ENCODE data around the gene KCNN2.

Gene KCNN2

GRCh38 chr5:114467171-114467570 is 105.3 kb downstream of the KCNN2 start:
- no peak overlapping the region for H3K27ac Mint-ChIP-seq
- H3K4me1 Mint-ChIP-seq = peaks cover 7% of the 10 kb centered on the region
- H3K36me3 Mint-ChIP-seq (ENCODE audit: low read depth) = no peaks in the 10 kb centered on the region
- no peaks in the 10 kb centered on the region for H3K9me3 Mint-ChIP-seq
- TF ChIP-seq CTCF (IDR thresholded peaks at IDR 0.05; ENCODE audit: unreplicated experiment in 3 of 3) = no peak
- H3K4me3 Mint-ChIP-seq = no peak overlapping the region
- no peaks in the 10 kb centered on the region for H3K27me3 Mint-ChIP-seq (ENCODE audit: low read depth)

- TF ChIP-seq CTCF (IDR thresholded peaks at IDR 0.05; ENCODE audit: unreplicated experiment in 3 of 3) = no peak
- Mint-ChIP-seq H3K4me3 (no peak overlapping the region), H3K27me3 (ENCODE audit: low read depth) (no peaks in the 10 kb centered on the region), H3K4me1 (peaks cover 7% of the 10 kb centered on the region), H3K27ac (no peak overlapping the region), H3K36me3 (ENCODE audit: low read depth) (no peaks in the 10 kb centered on the region), H3K9me3 (no peaks in the 10 kb centered on the region)
These were observed 105.9 kb downstream of the KCNN2 start for GRCh38 chr5:114467729-114468128.

- no peak overlapping the region for H3K4me3 Mint-ChIP-seq
- no peaks in the 10 kb centered on the region for H3K9me3 Mint-ChIP-seq
- no peak for TF ChIP-seq CTCF (IDR thresholded peaks at IDR 0.05; ENCODE audit: unreplicated experiment in 3 of 3)
- peaks cover 7% of the 10 kb centered on the region for H3K4me1 Mint-ChIP-seq
- no peaks in the 10 kb centered on the region for H3K36me3 Mint-ChIP-seq (ENCODE audit: low read depth)
- H3K27me3 Mint-ChIP-seq (ENCODE audit: low read depth) = no peaks in the 10 kb centered on the region
- H3K27ac Mint-ChIP-seq = no peak overlapping the region
These were observed 107.5 kb downstream of the KCNN2 start for GRCh38 chr5:114469372-114469771.

- no peak overlapping the region for H3K27ac Mint-ChIP-seq
- H3K4me3 Mint-ChIP-seq = no peak overlapping the region
- TF ChIP-seq CTCF (IDR thresholded peaks at IDR 0.05; ENCODE audit: unreplicated experiment in 3 of 3) = no peak
- H3K36me3 Mint-ChIP-seq (ENCODE audit: low read depth) = no peaks in the 10 kb centered on the region
- H3K27me3 Mint-ChIP-seq (ENCODE audit: low read depth) = no peaks in the 10 kb centered on the region
- H3K9me3 Mint-ChIP-seq = no peaks in the 10 kb centered on the region
- peaks cover 7% of the 10 kb centered on the region for H3K4me1 Mint-ChIP-seq
These were observed 109.7 kb downstream of the KCNN2 start for GRCh38 chr5:114471529-114471928.

GRCh38 chr5:114473541-114473940 is 111.7 kb downstream of the KCNN2 start:
- H3K36me3 Mint-ChIP-seq (ENCODE audit: low read depth) = no peaks in the 10 kb centered on the region
- H3K27me3 Mint-ChIP-seq (ENCODE audit: low read depth) = no peaks in the 10 kb centered on the region
- peaks cover 8% of the 10 kb centered on the region for H3K9me3 Mint-ChIP-seq
- H3K4me1 Mint-ChIP-seq = no peaks in the 10 kb centered on the region
- no peak overlapping the region for H3K4me3 Mint-ChIP-seq
- no peak for TF ChIP-seq CTCF (IDR thresholded peaks at IDR 0.05; ENCODE audit: unreplicated experiment in 3 of 3)
- H3K27ac Mint-ChIP-seq = no peak overlapping the region

- TF ChIP-seq CTCF (IDR thresholded peaks at IDR 0.05; ENCODE audit: unreplicated experiment in 3 of 3) = no peak
- peaks cover 4% of the 10 kb centered on the region for H3K36me3 Mint-ChIP-seq (ENCODE audit: low read depth)
- H3K27ac Mint-ChIP-seq = no peak overlapping the region
- H3K4me3 Mint-ChIP-seq = no peak overlapping the region
- no peaks in the 10 kb centered on the region for H3K4me1 Mint-ChIP-seq
- no peaks in the 10 kb centered on the region for H3K27me3 Mint-ChIP-seq (ENCODE audit: low read depth)
- peaks cover 27% of the 10 kb centered on the region for H3K9me3 Mint-ChIP-seq
These were observed 116.0 kb downstream of the KCNN2 start for GRCh38 chr5:114477816-114478334.

Measured in nephron (organoid).